ENCODE data around the gene SEMA6D.

Gene SEMA6D

DNA sequence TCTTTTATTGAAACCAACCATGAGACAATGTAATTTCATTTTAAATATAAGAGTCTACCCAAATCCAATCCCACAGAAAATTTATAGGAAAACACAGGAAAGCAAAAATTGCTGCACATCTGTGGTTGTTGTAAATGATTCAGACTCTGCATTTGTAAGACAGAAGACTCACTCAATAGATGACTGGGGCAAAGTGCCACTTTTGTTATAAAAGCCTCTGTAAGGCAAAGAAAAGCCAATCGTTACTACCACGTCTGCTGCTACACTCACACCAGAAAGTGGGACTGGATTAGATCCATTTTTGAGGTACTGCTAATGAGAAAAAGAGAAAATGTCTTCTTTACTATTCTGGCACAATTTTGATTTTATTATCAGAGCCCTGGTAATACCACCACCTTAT is 74.9 kb downstream of the SEMA6D start:
- no peak for DNase-seq

DNA sequence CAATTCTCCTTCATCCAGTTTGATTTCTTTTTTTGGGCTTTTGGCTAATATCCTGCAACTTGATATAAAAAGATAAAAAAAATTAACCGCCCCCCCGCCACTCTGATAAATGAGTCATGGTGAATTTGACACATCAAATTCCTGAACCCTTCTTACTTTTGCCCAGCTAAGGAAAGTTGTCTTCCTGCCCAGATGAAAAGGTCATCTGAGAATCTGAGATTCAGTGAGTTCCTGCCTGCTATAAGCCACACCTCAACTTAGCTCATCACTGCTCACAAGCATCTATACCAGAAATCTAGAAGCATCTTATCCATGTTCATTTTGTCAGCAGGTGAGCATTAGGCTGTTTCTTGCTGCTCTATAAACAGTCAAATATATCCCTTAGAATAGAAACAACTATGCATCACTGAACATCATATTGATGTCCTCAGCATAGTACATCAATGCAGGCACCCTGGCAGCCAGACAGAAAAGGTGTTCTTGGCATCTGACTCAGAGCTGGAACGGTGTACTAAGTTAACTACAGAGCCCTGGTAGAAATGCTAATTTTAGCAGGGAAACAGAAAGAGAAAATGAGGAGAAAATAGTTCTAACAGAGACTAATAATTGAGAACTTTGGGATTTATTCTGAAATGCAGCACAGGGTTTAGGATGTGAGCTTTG is 77.1 kb downstream of the SEMA6D start:
- DNase-seq: peak; percentile 28

DNA sequence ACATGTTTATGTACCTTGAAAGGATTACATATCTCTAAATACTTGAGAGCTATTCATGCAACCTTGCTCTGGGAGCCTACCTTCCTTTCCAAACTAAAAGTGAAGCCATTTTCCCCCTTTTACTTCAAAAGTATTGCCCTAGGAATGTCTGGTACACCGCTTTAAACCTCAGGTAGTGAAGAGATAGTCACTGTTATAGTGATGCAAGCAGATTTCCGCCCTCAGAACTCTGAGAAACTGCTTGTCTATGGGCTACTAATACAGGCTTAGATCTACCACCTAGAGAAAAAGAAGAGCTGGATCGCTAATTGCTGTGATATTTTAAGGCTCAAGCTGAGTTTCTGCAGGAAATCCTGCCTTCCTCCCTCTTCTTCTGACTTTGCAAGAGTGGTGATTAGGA is 78.6 kb downstream of the SEMA6D start:
- no peak for DNase-seq

DNA sequence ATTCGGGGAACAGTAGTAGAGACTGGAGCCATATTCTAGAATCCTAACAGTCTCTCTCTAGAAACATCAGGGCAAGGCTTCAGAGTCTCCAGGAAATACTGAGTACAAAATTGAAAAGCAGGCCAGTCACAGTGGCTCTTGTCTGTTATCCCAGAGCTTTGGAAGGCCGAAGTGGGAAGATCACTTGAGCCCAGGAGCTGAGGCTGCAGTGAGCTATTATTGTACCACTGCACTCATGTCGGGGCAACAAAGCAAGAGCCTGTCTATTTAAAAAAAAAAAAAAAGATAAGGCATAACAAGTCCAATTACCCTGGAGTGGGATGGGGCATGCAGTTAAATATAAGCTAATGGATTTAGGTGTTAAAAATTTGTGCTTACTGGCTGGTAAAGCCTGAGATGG is 79.0 kb downstream of the SEMA6D start:
- DNase-seq: no peak

- DNase-seq: peak; percentile 89
Measured at GRCh38 chr15:47796830-47797229, 79.5 kb downstream of the SEMA6D start.

- peak; percentile 66 for DNase-seq
Measured at GRCh38 chr15:47801522-47801921, 84.2 kb downstream of the SEMA6D start.

DNA sequence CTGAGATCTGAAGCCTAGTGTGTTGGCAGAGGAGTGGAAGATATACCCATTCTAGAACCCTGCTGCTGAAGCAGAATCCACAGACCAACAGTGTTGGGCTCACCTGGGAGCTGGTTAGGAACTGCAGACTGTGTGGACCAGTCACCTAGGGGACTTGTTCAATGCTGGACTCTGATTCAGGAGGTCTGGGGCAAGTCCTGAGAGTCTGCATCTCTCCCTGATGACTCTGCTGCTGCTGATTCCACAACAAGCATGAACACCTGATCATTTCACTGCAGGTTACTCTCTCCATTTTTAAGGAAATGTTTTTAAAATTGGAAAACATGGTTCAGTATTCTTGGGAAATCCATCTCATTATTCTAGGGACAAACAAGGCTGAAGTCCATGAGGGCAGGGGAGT is 84.9 kb downstream of the SEMA6D start:
- DNase-seq: no peak

- DNase-seq: no peak
Measured at GRCh38 chr15:47803767-47804166, 86.5 kb downstream of the SEMA6D start.

- DNase-seq: no peak
Measured at GRCh38 chr15:47804733-47805132, 87.4 kb downstream of the SEMA6D start.

DNA sequence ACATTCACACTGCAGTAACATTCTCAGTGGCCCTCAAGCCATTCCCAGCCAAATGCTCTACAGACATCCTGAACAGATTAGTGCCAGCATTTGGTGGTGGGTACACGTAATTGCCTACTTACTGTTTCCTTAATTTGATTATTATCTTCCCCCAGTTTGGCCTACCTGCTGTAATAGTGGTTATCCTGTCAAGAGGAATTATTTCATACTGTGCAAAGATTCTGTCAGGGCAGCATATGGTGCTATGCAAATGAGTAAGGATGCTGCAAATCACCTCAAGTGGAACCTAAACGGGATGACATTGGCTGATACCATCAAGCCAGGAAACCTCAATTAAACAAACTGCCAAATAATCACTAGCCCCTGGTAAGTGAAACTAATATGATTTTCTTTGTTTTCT is 88.7 kb downstream of the SEMA6D start:
- peak; percentile 91 for DNase-seq

DNA sequence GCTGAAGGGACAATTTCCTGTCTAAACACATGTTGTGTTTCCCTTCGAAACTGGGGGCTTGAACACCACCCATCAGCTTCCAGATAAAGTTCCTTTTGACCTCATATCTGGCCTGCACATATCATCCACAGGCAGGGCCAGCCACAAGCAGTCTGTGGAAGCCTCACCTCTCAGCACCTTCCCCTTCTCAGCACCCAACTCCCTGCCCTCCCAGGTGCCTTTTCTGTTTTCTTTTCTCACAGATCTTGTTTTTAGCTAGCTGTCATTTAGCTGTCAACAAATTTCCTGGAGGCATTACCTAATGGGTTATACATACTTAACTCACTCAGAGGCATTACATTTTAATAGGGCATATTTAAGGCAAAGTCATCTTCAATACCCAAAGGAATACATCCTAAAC is 93.9 kb downstream of the SEMA6D start:
- no peak for DNase-seq

DNA sequence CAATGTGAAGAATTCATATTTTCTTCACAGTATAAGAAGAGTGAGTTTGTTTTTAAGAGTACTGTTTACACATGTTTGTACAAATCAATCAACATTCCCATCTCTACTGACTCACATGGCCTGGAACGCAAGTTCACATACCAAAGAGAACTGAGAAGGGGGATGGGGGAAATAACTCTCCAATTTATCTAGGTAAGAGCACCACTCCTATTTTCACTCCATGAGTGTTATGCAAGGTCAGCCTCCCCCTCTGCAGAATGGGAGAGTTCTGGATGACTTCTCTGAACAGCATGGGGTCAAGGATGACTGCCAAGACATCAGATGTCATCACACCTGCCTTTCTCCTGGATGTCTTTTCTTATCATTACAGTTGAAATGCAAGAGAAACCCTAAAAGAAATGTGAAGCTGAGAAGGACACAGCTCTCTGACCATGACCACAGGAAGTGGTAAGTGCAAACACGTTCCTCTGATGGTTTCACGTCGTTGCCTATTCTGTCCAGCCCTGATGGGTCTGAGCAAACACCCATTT is 95.2 kb downstream of the SEMA6D start:
- no peak for DNase-seq

- DNase-seq: peak; percentile 30
Measured at GRCh38 chr15:47813748-47814384, 96.6 kb downstream of the SEMA6D start.

GRCh38 chr15:47814620-47815019 is 97.3 kb downstream of the SEMA6D start:
- DNase-seq: no peak

GRCh38 chr15:47817969-47818548 is 100.8 kb downstream of the SEMA6D start:
- DNase-seq: no peak

DNA sequence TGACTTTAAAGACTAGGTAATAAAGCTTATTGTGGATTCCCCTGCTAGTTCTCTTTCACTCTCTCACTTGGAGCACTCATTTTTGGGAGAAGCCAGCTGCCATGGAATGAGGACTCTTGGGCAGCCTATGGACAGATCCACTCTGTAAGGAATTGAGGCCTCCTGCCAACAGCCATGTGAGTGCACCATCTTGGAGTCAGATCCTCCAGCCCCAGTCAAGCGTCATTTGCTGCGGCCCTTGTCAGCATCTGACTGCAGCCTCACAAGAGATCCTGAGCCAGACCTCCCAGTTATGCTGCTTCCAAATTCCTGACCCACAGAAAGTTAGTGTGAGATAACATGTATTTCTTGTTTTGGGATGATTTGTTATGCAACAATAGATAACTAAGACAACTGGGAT is 101.9 kb downstream of the SEMA6D start:
- no peak for DNase-seq

GRCh38 chr15:47820057-47820746 is 102.9 kb downstream of the SEMA6D start:
- peak; percentile 95 for DNase-seq

DNA sequence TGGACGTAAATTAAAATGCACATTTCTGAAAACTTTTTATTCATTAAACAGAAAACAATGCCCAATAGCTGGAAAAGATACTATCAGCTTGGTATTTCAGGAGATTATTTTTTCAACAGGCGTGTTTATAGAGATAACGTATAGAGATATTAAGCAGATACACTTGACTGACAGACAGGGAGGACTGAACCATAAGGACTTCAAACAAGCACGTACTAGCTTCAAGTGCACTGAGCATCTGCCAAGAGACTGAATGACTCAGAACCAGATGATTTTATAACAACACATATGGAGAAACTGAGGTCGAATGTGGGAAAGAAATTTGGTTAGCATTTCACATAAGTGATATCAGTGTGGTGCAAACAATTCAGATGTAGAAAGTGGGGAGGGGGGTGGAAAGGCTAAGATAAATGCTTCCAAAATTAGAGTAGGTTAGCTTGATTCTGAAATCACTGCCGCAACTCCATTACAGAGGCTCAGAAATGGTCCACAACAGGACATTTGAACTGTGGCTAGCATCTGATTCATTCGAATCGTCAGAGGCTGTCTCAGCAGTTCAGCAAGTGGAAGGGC is 103.5 kb downstream of the SEMA6D start:
- DNase-seq: peak; percentile 96

GRCh38 chr15:47822048-47822447 is 104.7 kb downstream of the SEMA6D start:
- no peak for DNase-seq

All from NCI-H2171 treated with DMSO at 0.1 percent for 48 hours (cell line).